Mesenchymal stem cell (in vitro differentiated cells and primary cell): ENCODE data around the gene ALKBH7.

Experiments
- DNase-seq: peaks from one replicate; pipeline ENCODE4 v3.0.0-alpha.2; 2013
- H2AFZ ChIP-seq: one replicate; pipeline ENCODE4 v1.6.1; 2013; ENCODE audit warnings: low read depth, mild to moderate bottlenecking, control low read depth, inconsistent platforms, low read length, moderate library complexity
- H2AK5ac ChIP-seq: 2 replicates; pipeline ENCODE4 v1.6.1; 2013; ENCODE audit warnings: low read length, moderate library complexity, mild to moderate bottlenecking, inconsistent platforms; ENCODE audit not compliant: severe bottlenecking
- H2BK120ac ChIP-seq: one replicate; pipeline ENCODE4 v1.6.1; 2013; ENCODE audit warnings: low read depth, mild to moderate bottlenecking, inconsistent platforms, low read length, moderate library complexity
- H2BK12ac ChIP-seq, 2 experiments: one replicate each; pipeline ENCODE4 v1.6.1; 2013; ENCODE audit warnings: inconsistent platforms in 2 of 2, low read length in 2 of 2, mild to moderate bottlenecking in 2 of 2, moderate library complexity in 2 of 2, control low read depth in 1 of 2
- H2BK15ac ChIP-seq: one replicate; pipeline ENCODE4 v1.6.1; 2013; ENCODE audit warnings: mild to moderate bottlenecking, low read depth, inconsistent platforms; ENCODE audit not compliant: poor library complexity, severe bottlenecking
- H2BK5ac ChIP-seq: 2 replicates; pipeline ENCODE4 v1.6.1; 2013; ENCODE audit warnings: low read depth, mild to moderate bottlenecking, low read length, control low read depth, inconsistent platforms; ENCODE audit not compliant: poor library complexity, severe bottlenecking
- H3K14ac ChIP-seq, 2 experiments: one replicate each; pipeline ENCODE4 v1.6.1; 2013; ENCODE audit warnings: inconsistent platforms in 2 of 2, low read length in 2 of 2, control low read depth in 1 of 2, mild to moderate bottlenecking in 1 of 2, moderate library complexity in 1 of 2
- H3K18ac ChIP-seq, 2 experiments: one replicate each; pipeline ENCODE4 v1.6.1; 2013; ENCODE audit warnings: inconsistent platforms in 2 of 2, low read length in 2 of 2, control low read depth in 1 of 2, low read depth in 1 of 2, mild to moderate bottlenecking in 1 of 2
- H3K23ac ChIP-seq, 2 experiments: one replicate each; pipeline ENCODE4 v1.6.1; 2013; ENCODE audit warnings: inconsistent platforms in 2 of 2, low read length in 2 of 2, mild to moderate bottlenecking in 2 of 2, moderate library complexity in 2 of 2, control low read depth in 1 of 2
- H3K27ac ChIP-seq: 2 replicates; pipeline ENCODE4 v1.5.1; 2013; ENCODE audit warnings: mild to moderate bottlenecking, moderate library complexity, low read length, control low read depth, inconsistent platforms; ENCODE audit not compliant: poor library complexity, severe bottlenecking
- H3K27me3 ChIP-seq, 2 experiments: 2 replicates each; pipeline versions ENCODE4 v1.6.1 to v1.7.0; 2013; ENCODE audit warnings: low read length in 2 of 2, mild to moderate bottlenecking in 2 of 2, moderate library complexity in 2 of 2, control low read depth in 1 of 2, inconsistent platforms in 1 of 2; ENCODE audit not compliant: control insufficient read depth in 1 of 2, insufficient read depth in 1 of 2
- H3K36me3 ChIP-seq, 2 experiments: 2 replicates each; pipeline versions ENCODE4 v1.6.1 to v1.7.0; 2013; ENCODE audit warnings: low read length in 2 of 2, control low read depth in 1 of 2, inconsistent platforms in 1 of 2, low read depth in 1 of 2, mild to moderate bottlenecking in 1 of 2; ENCODE audit not compliant: insufficient read depth in 2 of 2, control insufficient read depth in 1 of 2
- H3K4ac ChIP-seq, 2 experiments: one replicate each; pipeline ENCODE4 v1.6.1; 2013; ENCODE audit warnings: inconsistent platforms in 2 of 2, low read length in 2 of 2, mild to moderate bottlenecking in 2 of 2, moderate library complexity in 2 of 2, control low read depth in 1 of 2, low read depth in 1 of 2
- H3K4me1 ChIP-seq: 2 replicates; pipeline ENCODE4 v1.6.1; 2013; ENCODE audit warnings: low read depth, low read length, control low read depth; ENCODE audit not compliant: control insufficient read depth, insufficient read depth
- H3K4me2 ChIP-seq: 2 replicates; pipeline ENCODE4 v1.6.1; 2013; ENCODE audit warnings: low read length, mild to moderate bottlenecking, inconsistent platforms; ENCODE audit not compliant: poor library complexity, severe bottlenecking
- H3K4me3 ChIP-seq, 2 experiments: 2 replicates each; pipeline versions ENCODE4 v1.5.1 to v1.7.0; 2013; ENCODE audit warnings: low read length in 2 of 2, mild to moderate bottlenecking in 2 of 2, control low read depth in 1 of 2, low read depth in 1 of 2; ENCODE audit not compliant: insufficient read depth in 1 of 2
- H3K79me1 ChIP-seq: replicated peaks from 2 replicates; pipeline ENCODE4 v1.6.1; 2013; ENCODE audit warnings: mild to moderate bottlenecking, control low read depth, low read length, inconsistent platforms; ENCODE audit not compliant: poor library complexity, severe bottlenecking
- H3K9ac ChIP-seq: 2 replicates; pipeline ENCODE4 v1.7.0; 2013; ENCODE audit warnings: mild to moderate bottlenecking, low read length, moderate library complexity
- H3K9me3 ChIP-seq: 2 replicates; pipeline ENCODE4 v1.7.0; 2013; ENCODE audit warnings: mild to moderate bottlenecking, low read length; ENCODE audit not compliant: control insufficient read depth
- H4K8ac ChIP-seq: one replicate; pipeline ENCODE4 v1.6.1; 2013; ENCODE audit warnings: inconsistent platforms, mild to moderate bottlenecking, low read length, moderate library complexity
- H4K91ac ChIP-seq: one replicate; pipeline ENCODE4 v1.6.1; 2013; ENCODE audit warnings: mild to moderate bottlenecking, low read length, inconsistent platforms
- WGBS: methylation state at CpG from one replicate; pipeline ENCODE4 v1.1.7; 2013; ENCODE audit warnings: mixed read lengths; 5-methylcytosine and 5-hydroxymethylcytosine counted together

Gene ALKBH7

DNA sequence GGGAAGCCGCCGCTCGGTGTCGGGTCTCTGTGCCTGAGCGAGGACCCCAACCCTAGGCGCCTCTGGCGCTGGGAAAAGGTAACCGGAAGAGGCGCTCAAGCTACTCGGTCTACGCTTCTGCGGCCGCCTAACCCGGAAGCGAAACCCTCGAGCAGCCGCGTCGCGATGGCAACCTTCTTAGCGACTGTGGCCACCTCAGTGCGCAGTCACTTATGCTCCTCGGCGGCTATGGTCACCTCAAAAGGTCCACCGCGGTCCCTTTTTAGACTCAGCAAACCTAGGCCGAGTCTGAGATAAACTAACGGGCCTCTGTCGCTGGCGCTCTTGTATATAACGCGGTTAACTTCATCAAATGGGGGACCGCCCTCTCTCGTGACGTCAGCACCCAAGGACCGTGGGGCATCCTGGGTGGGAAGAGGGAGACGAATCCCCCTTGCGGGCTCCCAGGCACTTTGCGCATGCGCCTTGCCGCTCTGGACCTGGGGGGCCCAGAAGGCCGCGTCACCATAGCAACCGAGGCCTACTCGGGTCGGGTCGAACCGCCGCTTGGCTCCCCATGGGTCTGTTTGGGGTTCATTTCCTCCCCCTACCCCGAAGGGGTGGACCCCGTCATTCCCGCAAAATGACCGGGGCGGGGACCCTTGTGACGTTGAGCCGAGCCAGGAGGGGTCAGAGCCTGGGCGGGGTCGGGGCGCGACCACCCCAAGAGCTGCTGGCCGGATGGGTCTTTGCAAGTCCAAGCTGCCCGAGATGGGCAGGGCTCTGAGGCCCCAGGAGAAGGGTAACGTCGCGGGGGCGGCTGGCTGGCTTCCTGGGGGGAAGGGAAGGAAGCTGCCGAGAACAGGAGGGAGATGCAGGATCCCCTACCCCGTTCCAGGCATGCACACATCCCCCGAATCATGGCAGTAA, 20.7 kb downstream of the ALKBH7 start, which contains the start of gene GTF2F1:
GTF2F1 (minus strand) TSS at position 91 of the 909 bp plus-strand sequence. CDS start 169 bp downstream, outside the sequence.
- DNase-seq = peak; percentile 98
- Histone ChIP-seq H2BK15ac (peak within 1 kb of the TSS; percentile 90), H3K18ac (peak within 1 kb of the TSS; percentile 93 to 99), H3K4ac (peak within 1 kb of the TSS; percentile 57 to 97), H4K8ac (peak within 1 kb of the TSS; percentile 96), H3K79me1 (peaks cover 24% of the 10 kb centered on the region), H2BK120ac (peak within 1 kb of the TSS; percentile 89), H3K4me1 (peaks cover 12% of the 10 kb centered on the region), H3K14ac (peak within 1 kb of the TSS; percentile 43 to 92), H2BK5ac (peak within 1 kb of the TSS; percentile 99), H3K27me3 (no peaks in the 10 kb centered on the region), H3K4me3 (peak within 1 kb of the TSS; percentile 93 to 96), H4K91ac (peak within 1 kb of the TSS; percentile 91), H3K9me3 (no peaks in the 10 kb centered on the region), H3K36me3 (peaks cover 26 to 27% of the 10 kb centered on the region in 2 experiments), H3K23ac (peak within 1 kb of the TSS in 1 of 2 experiments; percentile 94), H3K4me2 (peak within 1 kb of the TSS; percentile 91), H2BK12ac (peak within 1 kb of the TSS; percentile 38 to 60), H3K27ac (peak within 1 kb of the TSS; percentile 96), H3K9ac (peak within 1 kb of the TSS; percentile 96), H2AK5ac (peak within 1 kb of the TSS; percentile 44), H2AFZ (peak within 1 kb of the TSS; percentile 94)
- 2% methylated on average over 58 of the region's 69 CpGs for WGBS

DNA sequence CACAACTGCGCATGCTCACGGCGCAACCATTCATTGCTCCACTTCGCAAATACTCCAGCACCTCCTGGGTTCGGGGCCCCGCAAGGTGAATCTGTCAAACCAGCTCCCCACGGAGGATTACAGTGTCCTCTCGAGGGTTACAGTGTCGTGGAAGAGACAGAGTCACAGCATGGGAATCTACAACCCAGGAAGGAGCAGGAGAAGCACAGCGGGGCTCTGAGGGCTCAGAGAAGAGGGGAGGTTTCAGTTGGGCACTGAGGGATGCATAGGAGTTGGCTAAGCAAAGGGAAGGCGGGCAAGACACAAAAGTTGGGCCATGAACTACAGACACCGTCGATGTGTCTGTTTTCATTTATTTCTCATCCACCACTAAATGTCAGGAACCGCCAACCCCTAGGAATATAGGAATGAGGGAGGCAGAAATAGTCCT, 21.4 kb downstream of the ALKBH7 start:
- H3K18ac ChIP-seq = peak overlapping the region; percentile 85 to 99
- peaks cover 19 to 21% of the 10 kb centered on the region in 2 experiments for H3K36me3 ChIP-seq
- peak overlapping the region; percentile 17 for H2AK5ac ChIP-seq
- H3K27me3 ChIP-seq = no peaks in the 10 kb centered on the region
- peaks cover 12% of the 10 kb centered on the region for H3K4me1 ChIP-seq
- H2BK5ac ChIP-seq = peak overlapping the region; percentile 63
- H3K4me3 ChIP-seq = peak overlapping the region; percentile 93 to 96
- peak overlapping the region; percentile 28 to 58 for H2BK12ac ChIP-seq
- peaks cover 19% of the 10 kb centered on the region for H3K79me1 ChIP-seq
- DNase-seq = no peak
- H3K9me3 ChIP-seq = no peaks in the 10 kb centered on the region
- peak overlapping the region; percentile 94 for H2AFZ ChIP-seq
- no peak overlapping the region for H3K23ac ChIP-seq
- peak overlapping the region; percentile 89 for H4K8ac ChIP-seq
- peak overlapping the region; percentile 55 for H2BK15ac ChIP-seq
- peak overlapping the region; percentile 91 for H3K4me2 ChIP-seq
- H4K91ac ChIP-seq = peak overlapping the region; percentile 60
- peak overlapping the region; percentile 96 for H3K9ac ChIP-seq
- peak overlapping the region; percentile 96 for H3K27ac ChIP-seq
- H3K4ac ChIP-seq = peak overlapping the region in 1 of 2 experiments; percentile 77
- H2BK120ac ChIP-seq = no peak overlapping the region
- WGBS = 16% methylated on average over 11 of the region's 14 CpGs
- H3K14ac ChIP-seq = peak overlapping the region in 1 of 2 experiments; percentile 69

DNA sequence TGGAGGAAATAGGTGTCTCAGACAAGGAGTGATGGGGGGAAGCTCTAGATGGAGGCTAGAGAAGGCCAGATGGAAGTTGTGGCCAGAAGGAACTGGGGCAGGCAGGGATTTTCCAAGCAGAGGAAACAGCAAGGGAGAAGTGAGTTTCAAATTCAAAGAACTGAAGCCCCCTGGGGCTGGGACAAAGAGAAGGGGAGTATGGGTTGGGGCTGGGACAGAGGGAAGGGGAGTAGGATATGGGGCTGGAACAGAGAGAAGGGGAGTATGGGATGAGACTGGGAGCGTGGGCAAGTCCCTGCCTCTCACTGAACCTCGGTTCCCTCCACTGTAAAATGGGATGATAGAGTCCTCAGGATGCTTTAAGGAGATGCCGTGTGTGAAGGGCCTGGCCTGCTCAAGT, 22.2 kb downstream of the ALKBH7 start:
- no peak overlapping the region for H3K27ac ChIP-seq
- H3K4me3 ChIP-seq = no peak overlapping the region
- no peak overlapping the region for H2AFZ ChIP-seq
- H3K18ac ChIP-seq = no peak overlapping the region
- no peaks in the 10 kb centered on the region for H3K27me3 ChIP-seq
- peaks cover 14% of the 10 kb centered on the region for H3K79me1 ChIP-seq
- no peak overlapping the region for H3K4me2 ChIP-seq
- H3K9me3 ChIP-seq = no peaks in the 10 kb centered on the region
- peak overlapping the region; percentile 45 for H2BK120ac ChIP-seq
- H3K9ac ChIP-seq = no peak overlapping the region
- 96% methylated on average over 3 of the region's 3 CpGs for WGBS
- H3K14ac ChIP-seq = no peak overlapping the region
- H3K23ac ChIP-seq = no peak overlapping the region
- H2BK5ac ChIP-seq = no peak overlapping the region
- H2AK5ac ChIP-seq = no peak overlapping the region
- H4K8ac ChIP-seq = no peak overlapping the region
- H2BK12ac ChIP-seq = peak overlapping the region in 1 of 2 experiments; percentile 83
- no peak overlapping the region for H2BK15ac ChIP-seq
- H3K4ac ChIP-seq = no peak overlapping the region
- no peak overlapping the region for H4K91ac ChIP-seq
- H3K36me3 ChIP-seq = peaks cover 13 to 14% of the 10 kb centered on the region in 2 experiments
- no peak for DNase-seq
- H3K4me1 ChIP-seq = peaks cover 12% of the 10 kb centered on the region

DNA sequence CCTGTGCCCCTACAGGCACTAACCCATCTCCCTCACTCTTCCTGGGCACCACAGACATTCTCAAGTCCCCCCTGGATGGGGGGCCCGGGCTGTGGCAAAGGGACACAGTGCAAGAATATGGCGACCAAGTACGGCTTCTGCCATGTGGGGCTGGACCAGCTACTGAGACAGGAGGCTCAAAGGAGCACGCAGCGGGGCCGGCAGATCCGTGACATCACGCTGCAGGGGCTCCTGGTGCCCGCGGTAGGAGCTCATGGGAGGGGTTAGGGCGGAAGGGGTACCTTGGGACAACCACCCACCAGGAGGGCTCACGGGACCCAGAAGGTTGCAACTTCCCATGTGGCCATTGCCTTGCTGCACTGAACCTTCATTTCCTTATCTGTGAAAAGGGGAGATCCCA, 23.7 kb downstream of the ALKBH7 start:
- DNase-seq = no peak
- H2BK15ac ChIP-seq = peak overlapping the region; percentile 50
- WGBS = 92% methylated on average over 12 of the region's 12 CpGs
- peak overlapping the region in 1 of 2 experiments; percentile 55 for H2BK12ac ChIP-seq
- H2AFZ ChIP-seq = no peak overlapping the region
- H3K27ac ChIP-seq = no peak overlapping the region
- H4K8ac ChIP-seq = no peak overlapping the region
- no peak overlapping the region for H3K14ac ChIP-seq
- no peak overlapping the region for H3K9ac ChIP-seq
- H3K18ac ChIP-seq = peak overlapping the region in 1 of 2 experiments; percentile 42
- no peaks in the 10 kb centered on the region for H3K27me3 ChIP-seq
- H3K4me3 ChIP-seq = no peak overlapping the region
- no peak overlapping the region for H3K4ac ChIP-seq
- H3K36me3 ChIP-seq = peaks cover 3 to 4% of the 10 kb centered on the region in 2 experiments
- H3K23ac ChIP-seq = no peak overlapping the region
- no peak overlapping the region for H2BK120ac ChIP-seq
- no peaks in the 10 kb centered on the region for H3K9me3 ChIP-seq
- H2BK5ac ChIP-seq = no peak overlapping the region
- peaks cover 8% of the 10 kb centered on the region for H3K4me1 ChIP-seq
- H2AK5ac ChIP-seq = no peak overlapping the region
- peaks cover 10% of the 10 kb centered on the region for H3K79me1 ChIP-seq
- H3K4me2 ChIP-seq = no peak overlapping the region
- no peak overlapping the region for H4K91ac ChIP-seq
